Liver (tissue), 9 donors: ENCODE data around the gene PTPA. TPM values are rescaled to one million over a fixed set of nuclear protein-coding genes. Genes with fewer than 3 reads are reported as not detected.

Experiments
- DNase-seq: peaks from one replicate; pipeline ENCODE4 v3.0.0-alpha.2; 2017; ENCODE audit warnings: low spot score
- H3K27ac ChIP-seq, 2 donors: one replicate each; pipeline ENCODE4 v1.7.0; 2013; ENCODE audit warnings: inconsistent platforms in 2 of 2, low read length in 2 of 2, control low read depth in 1 of 2, low read depth in 1 of 2, mild to moderate bottlenecking in 1 of 2
- H3K27me3 ChIP-seq, 4 donors: one replicate each; pipeline versions ENCODE4 v1.6.1 to v1.7.0; 2013; ENCODE audit warnings: low read length in 3 of 4, inconsistent platforms in 1 of 4, mild to moderate bottlenecking in 1 of 4, moderate library complexity in 1 of 4; ENCODE audit not compliant: control insufficient read depth in 4 of 4, insufficient read depth in 4 of 4
- H3K36me3 ChIP-seq, 4 donors: one replicate each; pipeline versions ENCODE4 v1.6.1 to v1.7.0; 2013; ENCODE audit warnings: low read length in 3 of 4, mild to moderate bottlenecking in 3 of 4, low read depth in 1 of 4, moderate library complexity in 1 of 4; ENCODE audit not compliant: control insufficient read depth in 4 of 4, insufficient read depth in 3 of 4
- H3K4me1 ChIP-seq, 4 donors: one replicate each; pipeline versions ENCODE4 v1.6.1 to v1.7.0; 2013; ENCODE audit warnings: low read length in 3 of 4, mild to moderate bottlenecking in 3 of 4, moderate library complexity in 1 of 4; ENCODE audit not compliant: control insufficient read depth in 4 of 4, insufficient read depth in 4 of 4
- H3K4me3 ChIP-seq, 3 donors: one replicate each; pipeline versions ENCODE4 v1.6.1 to v1.7.0; 2013; ENCODE audit warnings: low read length in 3 of 3, control low read depth in 1 of 3, low read depth in 1 of 3, mild to moderate bottlenecking in 1 of 3
- H3K9ac ChIP-seq, 2 donors: one replicate each; pipeline ENCODE4 v1.7.0; 2013; ENCODE audit warnings: low read length in 2 of 2, mild to moderate bottlenecking in 2 of 2, moderate library complexity in 2 of 2, control low read depth in 1 of 2, low read depth in 1 of 2
- H3K9me3 ChIP-seq, 4 donors: one replicate each; pipeline versions ENCODE4 v1.6.1 to v1.7.0; 2013; ENCODE audit warnings: low read length in 3 of 4; ENCODE audit not compliant: control insufficient read depth in 4 of 4
- CTCF ChIP-seq: fragments of 150-350 bp; IDR thresholded peaks from 2 replicates; pipeline ENCODE4 v1.5.1; 2017; ENCODE audit warnings: improper control_type of control experiment, low read depth, low read length; ENCODE audit not compliant: missing input control
- EGR1 ChIP-seq, 2 donors: IDR thresholded peaks; 2 replicates each; pipeline ENCODE4 v1.6.1; 2016 to 2018; ENCODE audit warnings: antibody characterized with exemption in 2 of 2, low read depth in 2 of 2
- FOXA1 ChIP-seq: IDR thresholded peaks from 2 replicates; pipeline ENCODE4 v1.6.1; 2016; ENCODE audit warnings: antibody characterized with exemption
- FOXA2 ChIP-seq: IDR thresholded peaks from 2 replicates; pipeline ENCODE4 v1.6.1; 2016; ENCODE audit warnings: antibody characterized with exemption
- GABPA ChIP-seq, 2 donors: IDR thresholded peaks in 1 of 2; conservative IDR thresholded peaks in 1 of 2; 2 replicates each; pipeline ENCODE4 v1.6.1; 2016; ENCODE audit warnings: antibody characterized with exemption in 2 of 2, mild to moderate bottlenecking in 1 of 2, moderate library complexity in 1 of 2
- HNF4A ChIP-seq, 2 donors: conservative IDR thresholded peaks; 2 replicates each; pipeline ENCODE4 v1.6.1; 2016; ENCODE audit warnings: antibody characterized with exemption in 2 of 2, mild to moderate bottlenecking in 2 of 2
- JUND ChIP-seq, 2 donors: IDR thresholded peaks; 2 replicates each; pipeline ENCODE4 v1.6.1; 2016; ENCODE audit warnings: antibody characterized with exemption in 2 of 2
- NR2F2 ChIP-seq: IDR thresholded peaks from 2 replicates; pipeline ENCODE4 v1.6.1; 2016; ENCODE audit warnings: antibody characterized with exemption
- RAD21 ChIP-seq, 2 donors: IDR thresholded peaks; 2 replicates each; pipeline ENCODE4 v1.6.1; 2016; ENCODE audit warnings: antibody characterized with exemption in 2 of 2, mild to moderate bottlenecking in 2 of 2
- REST ChIP-seq: IDR thresholded peaks from 2 replicates; pipeline ENCODE4 v1.6.1; 2016; ENCODE audit warnings: antibody characterized with exemption, mild to moderate bottlenecking
- RXRA ChIP-seq, 2 donors: IDR thresholded peaks; 2 replicates each; pipeline ENCODE4 v1.6.1; 2017 to 2018; ENCODE audit warnings: antibody characterized with exemption in 2 of 2, mild to moderate bottlenecking in 1 of 2
- SP1 ChIP-seq: IDR thresholded peaks from 2 replicates; pipeline ENCODE4 v1.6.1; 2018; ENCODE audit warnings: antibody characterized with exemption, mild to moderate bottlenecking
- TAF1 ChIP-seq: conservative IDR thresholded peaks from 2 replicates; pipeline ENCODE4 v1.6.1; 2016; ENCODE audit warnings: antibody characterized with exemption, mild to moderate bottlenecking
- YY1 ChIP-seq: IDR thresholded peaks from 2 replicates; pipeline ENCODE4 v1.6.1; 2016; ENCODE audit warnings: antibody characterized with exemption, mild to moderate bottlenecking
- ZBTB33 ChIP-seq: IDR thresholded peaks from 2 replicates; pipeline ENCODE4 v1.6.1; 2016; ENCODE audit warnings: antibody characterized with exemption
- WGBS: extraction: QIAGEN DNeasy Blood & Tissue Kit; methylation state at CpG from one replicate; pipeline ENCODE4 v1.1.7; 2013; 5-methylcytosine and 5-hydroxymethylcytosine counted together
- polyA plus RNA-seq, 2 donors: library from polyadenylated mRNA; stranded (reverse) in 1 of 2; unstranded in 1 of 2; fragments of 200-250 nt in 1 of 2; fragments of >200 nt in 1 of 2; fragmentation: Nextera tagmentation in 1 of 2; extraction: Ambion mirVana in 1 of 2; gene quantifications; one replicate each; pipeline versions ENCODE4 v1.2.1 to v1.2.3, GENCODE V29; 2013 to 2015
- total RNA-seq, 2 donors: library from RNA; depleted of rRNA; stranded (reverse); fragments of >200 nt; gene quantifications; one replicate each; pipeline ENCODE4 v1.2.3, GENCODE V29; 2014
- donor health status: healthy.
- donor health status: healthy.
- donor health status: healthy.
- donor health status: healthy.
- donor health status: healthy.

PTPA gene
- total and polyA plus RNA-seq, 4 donors = 27.6 to 66.0 (median 38.4) TPM

GRCh38 chr9:129070696-129071525, 40.3 kb upstream of the PTPA start:
- Histone ChIP-seq H3K27ac (peak overlapping the region in 1 of 2 donors; percentile 88), H3K4me1 (peaks cover 19 to 52% (median 36%) of the 10 kb centered on the region in 4 donors), H3K9ac (no peak overlapping the region), H3K36me3 (peaks cover 0 to 6% (median 0%) of the 10 kb centered on the region in 4 donors), H3K4me3 (no peak overlapping the region), H3K9me3 (no peaks in the 10 kb centered on the region), H3K27me3 (no peaks in the 10 kb centered on the region)
- TF ChIP-seq FOXA2 (no peak), SP1 (no peak), CTCF (no peak), GABPA (IDR thresholded peaks at IDR 0.05 in 1 of 2, conservative IDR thresholded peaks at IDR 0.05 in 1 of 2) (no peak), YY1 (no peak), TAF1 (no peak), RXRA (IDR thresholded peaks at IDR 0.05) (no peak), FOXA1 (no peak), ZBTB33 (no peak), HNF4A (conservative IDR thresholded peaks at IDR 0.05) (no peak), REST (no peak), RAD21 (IDR thresholded peaks at IDR 0.05) (no peak), JUND (IDR thresholded peaks at IDR 0.05) (no peak), EGR1 (IDR thresholded peaks at IDR 0.05; ENCODE audit: low read depth in 2 of 2) (no peak), NR2F2 (no peak)
- 89% methylated on average over 21 of the region's 21 CpGs for WGBS
- DNase-seq = peak; percentile 58
